ENCODE measurements around the gene KNDC1. TPM values are rescaled to one million over a fixed set of nuclear protein-coding genes. Genes with fewer than 3 reads are reported as not detected.

The KNDC1 gene
- total and polyA plus RNA-seq, 10 of the 15 experiments (the other 5 are each of a cell fraction or from before 2014, with no cell fraction given), result 0.03 to 0.11 (median 0.05) TPM; not detected in 7

GRCh38 chr10:133180192-133180964, 20.4 kb downstream of the KNDC1 start (continued):
- TF ChIP-seq REST (IDR thresholded peaks at IDR 0.05; ENCODE audit: low read depth, low read length) (no peak), CUX1 (IDR thresholded peaks at IDR 0.05; ENCODE audit: insufficient replicate concordance, low read depth, low read length) (no peak), POLR2AphosphoS5 (IDR thresholded peaks at IDR 0.05; ENCODE audit: low read length) (no peak), CTCF (IDR thresholded peaks at IDR 0.05 in 2 of 3, conservative IDR thresholded peaks at IDR 0.05 in 1 of 3; ENCODE audit: control insufficient read depth in 2 of 3, extremely low read depth in 1 of 3, insufficient read depth in 1 of 3, low read depth in 3 of 3, low read length in 3 of 3) (no peak), MEF2A (IDR thresholded peaks at IDR 0.05; ENCODE audit: insufficient read depth, low read depth, low read length) (no peak), FOS (IDR thresholded peaks at IDR 0.05; ENCODE audit: borderline replicate concordance, extremely low read depth, insufficient read length) (no peak)
